Activated T-helper 9 cell treated with anti-CD3 and anti-CD28 coated beads, Interleukin-2, amount 50 U/mL, for 16 hours (primary cell): Measurements from ENCODE around the gene CCDC33.

Experiments
- DNase-seq: peaks from one replicate; pipeline ENCODE4 v3.0.0-alpha.2; 2020; ENCODE audit warnings: low read depth

CCDC33 gene

GRCh38 chr15:74314795-74315438 lies 78.8 kb downstream of the CCDC33 start:
- no peak for DNase-seq

GRCh38 chr15:74315626-74316025 lies 79.5 kb downstream of the CCDC33 start:
- no peak for DNase-seq

- DNase-seq, result no peak
These were observed 80.0 kb downstream of the CCDC33 start for GRCh38 chr15:74316141-74316540.

- no peak for DNase-seq
These were observed 81.8 kb downstream of the CCDC33 start for GRCh38 chr15:74317820-74318375.

GRCh38 chr15:74318376-74319137 lies 82.4 kb downstream of the CCDC33 start:
- no peak for DNase-seq

GRCh38 chr15:74319138-74319460 lies 83.0 kb downstream of the CCDC33 start:
- DNase-seq, result no peak

- no peak for DNase-seq
These were observed 83.6 kb downstream of the CCDC33 start for GRCh38 chr15:74319596-74320351.

- no peak for DNase-seq
These were observed 84.5 kb downstream of the CCDC33 start for GRCh38 chr15:74320352-74321247.

GRCh38 chr15:74322558-74323180 lies 86.5 kb downstream of the CCDC33 start:
- peak; percentile 26 for DNase-seq

- DNase-seq, result no peak
These were observed 88.6 kb downstream of the CCDC33 start for GRCh38 chr15:74324714-74325113.

GRCh38 chr15:74326746-74327145 lies 90.6 kb downstream of the CCDC33 start:
- no peak for DNase-seq

- no peak for DNase-seq
These were observed 91.6 kb downstream of the CCDC33 start for GRCh38 chr15:74327756-74328155.

- DNase-seq, result no peak
These were observed 92.4 kb downstream of the CCDC33 start for GRCh38 chr15:74328331-74329056.

- no peak for DNase-seq
These were observed 94.8 kb downstream of the CCDC33 start for GRCh38 chr15:74330861-74331408.

- DNase-seq, result no peak
These were observed 95.9 kb downstream of the CCDC33 start for GRCh38 chr15:74332011-74332410.

GRCh38 chr15:74332611-74333010 lies 96.5 kb downstream of the CCDC33 start:
- DNase-seq, result no peak

GRCh38 chr15:74333093-74333492 lies 97.0 kb downstream of the CCDC33 start:
- DNase-seq, result no peak

- DNase-seq, result no peak
These were observed 97.5 kb downstream of the CCDC33 start for GRCh38 chr15:74333662-74334061.

GRCh38 chr15:74334127-74334526 lies 98.0 kb downstream of the CCDC33 start:
- no peak for DNase-seq

- DNase-seq, result no peak
These were observed 99.3 kb downstream of the CCDC33 start for GRCh38 chr15:74335396-74335795.
